PC-3 (cell line): ENCODE measurements around the gene SLAMF1. TPM values are rescaled to one million over a fixed set of nuclear protein-coding genes. Genes with fewer than 3 reads are reported as not detected.

Source experiments
- ATAC-seq: fragments of 200-7000 bp; cut with Tn5 transposase; 2 replicates; pipeline ENCODE4 v1.9.1; 2020; ENCODE audit warnings: mild to moderate bottlenecking, moderate library complexity
- BruUV-seq: library from RNA; stranded (reverse); fragments of 400-500 nt; replicated peaks from 2 replicates; lab custom pipeline; 2021; lab: Mats Ljungman, UMichigan
- CTCF ChIA-PET: fragments of 300-600 bp; sonication (Branson Sonifier 250); formaldehyde crosslinking; loops from one replicate; lab custom pipeline; 2022; ENCODE audit warnings: antibody characterized with exemption; lab: Charles Lee
- POLR2A ChIA-PET: fragments of 300-600 bp; sonication (Branson Sonifier 250); formaldehyde crosslinking; loops from one replicate; lab custom pipeline; 2022; ENCODE audit warnings: antibody characterized with exemption; ENCODE audit not compliant: unreplicated experiment; lab: Charles Lee
- DNase-seq: peaks from one replicate; pipeline ENCODE4 v3.0.0-alpha.2; 2015
- H2AFZ ChIP-seq: fragments of 300-600 bp; sonication (generic); 2 replicates; pipeline ENCODE4 v1.6.0; 2016; ENCODE audit warnings: antibody characterized with exemption, low read length
- H3F3A ChIP-seq: fragments of 300-600 bp; sonication (generic); one replicate; pipeline ENCODE4 v1.6.0; 2017; ENCODE audit warnings: antibody characterized with exemption, low read length, control low read depth, mild to moderate bottlenecking; ENCODE audit not compliant: unreplicated experiment
- H3K27ac ChIP-seq: fragments of 300-600 bp; sonication (generic); 2 replicates; pipeline ENCODE4 v1.5.1; 2016; ENCODE audit warnings: mild to moderate bottlenecking, low read length
- H3K27me3 ChIP-seq: fragments of 300-600 bp; sonication (generic); 2 replicates; pipeline ENCODE4 v1.6.1; 2016; ENCODE audit warnings: low read length, mixed read lengths
- H3K36me3 ChIP-seq: fragments of 300-600 bp; sonication (generic); 2 replicates; pipeline ENCODE4 v1.6.1; 2016; ENCODE audit warnings: low read depth, mixed run types, low read length, mixed read lengths
- H3K4me1 ChIP-seq: fragments of 300-600 bp; sonication (generic); 2 replicates; pipeline ENCODE4 v1.5.1; 2016; ENCODE audit warnings: low read length; ENCODE audit not compliant: insufficient read depth
- H3K4me2 ChIP-seq: fragments of 300-600 bp; sonication (generic); 2 replicates; pipeline ENCODE4 v1.6.0; 2016; ENCODE audit warnings: low read length
- H3K4me3 ChIP-seq: fragments of 300-600 bp; sonication (generic); 2 replicates; pipeline ENCODE4 v1.5.1; 2016; ENCODE audit warnings: mild to moderate bottlenecking, low read length, mixed read lengths
- H3K79me2 ChIP-seq: fragments of 300-600 bp; sonication (generic); 2 replicates; pipeline ENCODE4 v1.6.1; 2017; ENCODE audit warnings: low read length, mixed read lengths
- H3K9ac ChIP-seq: fragments of 300-600 bp; sonication (generic); 2 replicates; pipeline ENCODE4 v1.6.0; 2016; ENCODE audit warnings: mild to moderate bottlenecking, low read length
- H3K9me2 ChIP-seq: fragments of 300-600 bp; sonication (generic); replicated peaks from 2 replicates; pipeline ENCODE4 v1.6.1; 2016; ENCODE audit warnings: mixed run types, low read length, mixed read lengths
- H3K9me3 ChIP-seq: fragments of 300-600 bp; sonication (generic); 2 replicates; pipeline ENCODE4 v1.6.1; 2016; ENCODE audit warnings: low read length, mixed read lengths
- H4K20me1 ChIP-seq: fragments of 300-600 bp; sonication (generic); 2 replicates; pipeline ENCODE4 v1.6.1; 2016; ENCODE audit warnings: low read length, mixed read lengths
- EZH2 ChIP-seq: fragments of 300-600 bp; sonication (generic); IDR thresholded peaks from one replicate; pipeline ENCODE4 v1.6.1; 2017; ENCODE audit warnings: antibody characterized with exemption, mild to moderate bottlenecking, low read length; ENCODE audit not compliant: unreplicated experiment
- EZH2phosphoT487 ChIP-seq: fragments of 300-600 bp; sonication (generic); IDR thresholded peaks from 2 replicates; pipeline ENCODE4 v1.6.1; 2018; ENCODE audit warnings: mild to moderate bottlenecking, antibody characterized with exemption, low read length, borderline replicate concordance
- intact Hi-C: fragments of 100-400 bp; cut with micrococcal nuclease; formaldehyde crosslinking; loops from 2 replicates; pipeline ENCODE4 v1.9.0; 2023
- total RNA-seq: library from RNA; depleted of rRNA; stranded (reverse); fragments of >200 nt; gene quantifications from 2 replicates; pipeline ENCODE4 v1.2.3, GENCODE V29; 2014
- TF ChIP-seq, protein P1 (sequence below): fragments of 300-600 bp; sonication (generic); conservative IDR thresholded peaks from 2 replicates; pipeline ENCODE4 v1.5.1; 2017; ENCODE audit warnings: antibody characterized with exemption, low read depth, mild to moderate bottlenecking, low read length

SLAMF1 gene
- total RNA-seq, 1 experiment from 2014 or later = not detected

DNA sequence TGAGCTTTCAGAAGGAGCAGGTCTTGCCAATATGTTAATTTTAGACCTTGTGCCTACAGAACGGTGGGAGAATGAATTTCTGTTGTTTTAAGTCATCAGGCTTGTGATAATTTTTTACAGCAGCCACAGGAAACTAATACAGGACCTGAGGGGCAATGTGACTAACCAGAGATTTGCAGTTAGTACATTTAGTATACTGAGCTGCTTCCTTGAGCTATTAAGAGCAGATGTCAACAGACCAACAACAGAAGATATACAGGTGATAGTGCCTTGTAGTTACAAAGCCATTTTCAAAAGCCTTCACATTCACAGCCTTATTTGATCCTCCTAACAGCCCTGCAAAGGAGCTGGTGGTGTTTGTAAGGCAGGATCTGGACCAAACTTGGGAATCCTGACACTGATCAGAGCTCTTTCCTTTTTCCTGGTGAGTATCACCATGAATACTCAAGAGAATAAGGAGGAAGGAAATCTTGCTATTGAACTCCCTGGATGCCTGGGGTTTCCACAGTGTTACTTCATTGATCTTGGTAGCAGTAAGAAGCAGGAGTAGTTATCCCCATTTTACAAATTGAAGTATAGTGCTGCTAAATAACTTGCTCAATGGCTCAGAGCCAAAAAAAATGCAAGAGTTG, 4.7 kb upstream of the SLAMF1 start:
- H3K9me3 ChIP-seq = no peaks in the 10 kb centered on the region
- H3K4me2 ChIP-seq = no peak overlapping the region
- no peak overlapping the region for H3K27ac ChIP-seq
- TF ChIP-seq, protein P1, sequence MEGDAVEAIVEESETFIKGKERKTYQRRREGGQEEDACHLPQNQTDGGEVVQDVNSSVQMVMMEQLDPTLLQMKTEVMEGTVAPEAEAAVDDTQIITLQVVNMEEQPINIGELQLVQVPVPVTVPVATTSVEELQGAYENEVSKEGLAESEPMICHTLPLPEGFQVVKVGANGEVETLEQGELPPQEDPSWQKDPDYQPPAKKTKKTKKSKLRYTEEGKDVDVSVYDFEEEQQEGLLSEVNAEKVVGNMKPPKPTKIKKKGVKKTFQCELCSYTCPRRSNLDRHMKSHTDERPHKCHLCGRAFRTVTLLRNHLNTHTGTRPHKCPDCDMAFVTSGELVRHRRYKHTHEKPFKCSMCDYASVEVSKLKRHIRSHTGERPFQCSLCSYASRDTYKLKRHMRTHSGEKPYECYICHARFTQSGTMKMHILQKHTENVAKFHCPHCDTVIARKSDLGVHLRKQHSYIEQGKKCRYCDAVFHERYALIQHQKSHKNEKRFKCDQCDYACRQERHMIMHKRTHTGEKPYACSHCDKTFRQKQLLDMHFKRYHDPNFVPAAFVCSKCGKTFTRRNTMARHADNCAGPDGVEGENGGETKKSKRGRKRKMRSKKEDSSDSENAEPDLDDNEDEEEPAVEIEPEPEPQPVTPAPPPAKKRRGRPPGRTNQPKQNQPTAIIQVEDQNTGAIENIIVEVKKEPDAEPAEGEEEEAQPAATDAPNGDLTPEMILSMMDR = no peak
- POLR2A ChIA-PET = no interaction called here
- peaks cover 94% of the 10 kb centered on the region for H3K27me3 ChIP-seq
- no peaks in the 10 kb centered on the region for H3K79me2 ChIP-seq
- no peak overlapping the region for H3K9ac ChIP-seq
- CTCF ChIA-PET = no interaction called here
- no peaks in the 10 kb centered on the region for H3K4me1 ChIP-seq
- no peaks in the 10 kb centered on the region for H3F3A ChIP-seq
- BruUV-seq = no TSS peak
- intact Hi-C loops = no loop called here
- no peaks in the 10 kb centered on the region for H4K20me1 ChIP-seq
- H3K9me2 ChIP-seq = no peaks in the 10 kb centered on the region
- H3K36me3 ChIP-seq = no peaks in the 10 kb centered on the region
- no peak for ATAC-seq
- H3K4me3 ChIP-seq = no peak overlapping the region
- H2AFZ ChIP-seq = no peak overlapping the region
- no peak for DNase-seq

DNA sequence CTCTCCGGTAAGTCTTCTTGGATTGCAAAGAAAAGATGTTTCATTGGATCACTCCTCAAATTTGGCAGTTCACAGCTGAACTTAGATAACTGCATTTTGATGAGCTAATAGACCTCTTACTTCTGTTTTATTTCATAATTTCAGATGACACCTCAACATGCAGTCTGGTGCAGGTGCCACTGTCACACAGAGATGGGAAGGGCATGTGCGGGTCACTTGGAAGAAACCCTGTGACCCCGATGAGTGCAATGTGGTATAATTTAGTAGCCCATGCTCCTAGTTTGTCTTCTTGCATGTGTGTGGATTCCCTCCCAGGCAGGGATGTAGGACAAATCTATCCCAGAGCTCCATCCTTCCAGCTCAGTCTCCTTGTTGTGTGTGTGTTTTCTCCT, 481 bp upstream of the SLAMF1 start:
- Histone ChIP-seq H3K36me3 (no peaks in the 10 kb centered on the region), H3K27me3 (peaks cover 94% of the 10 kb centered on the region), H3K4me3 (no peak overlapping the region), H2AFZ (no peak overlapping the region), H3K9ac (no peak overlapping the region), H3K4me2 (no peak overlapping the region), H4K20me1 (no peaks in the 10 kb centered on the region), H3K9me3 (no peaks in the 10 kb centered on the region), H3K9me2 (no peaks in the 10 kb centered on the region), H3K27ac (no peak overlapping the region), H3K4me1 (no peaks in the 10 kb centered on the region), H3F3A (no peaks in the 10 kb centered on the region), H3K79me2 (no peaks in the 10 kb centered on the region)
- ChIA-PET POLR2A (no interaction called here), CTCF (no interaction called here)
- ATAC-seq (no peak), DNase-seq (no peak)
- intact Hi-C loops = no loop called here
- no TSS peak for BruUV-seq
- no peak for TF ChIP-seq EZH2
- TF ChIP-seq EZH2phosphoT487 = no peak
- TF ChIP-seq, protein P1 = no peak

DNA sequence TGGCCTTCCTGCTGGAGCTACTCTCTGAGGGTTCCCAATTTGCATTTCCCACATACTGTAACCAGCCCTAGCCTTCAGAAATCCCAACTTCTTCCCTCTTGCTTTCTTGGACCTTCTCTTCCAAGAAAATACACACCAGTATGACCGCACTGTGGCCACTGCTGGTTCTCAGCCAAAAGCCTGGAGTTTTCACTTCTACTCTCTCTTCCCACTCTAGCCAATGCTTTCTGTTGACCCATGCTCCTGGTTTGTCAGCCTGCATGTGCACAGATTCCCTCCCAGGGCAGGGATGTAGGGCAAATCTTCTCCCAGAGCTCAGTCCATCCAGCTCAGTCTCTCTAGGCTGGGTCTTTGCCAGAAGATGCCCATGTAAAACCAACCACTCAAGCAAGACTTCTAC, 664 bp downstream of the SLAMF1 start:
- H3K4me2 ChIP-seq = no peak overlapping the region
- intact Hi-C loops = no loop called here
- H3K9me2 ChIP-seq = no peaks in the 10 kb centered on the region
- no peak for ATAC-seq
- BruUV-seq = no TSS peak
- POLR2A ChIA-PET = no interaction called here
- no peaks in the 10 kb centered on the region for H3K9me3 ChIP-seq
- H3K4me3 ChIP-seq = no peak overlapping the region
- no peak for TF ChIP-seq EZH2
- no peak for TF ChIP-seq EZH2phosphoT487
- TF ChIP-seq, protein P1 = no peak
- no peak for DNase-seq
- no peaks in the 10 kb centered on the region for H4K20me1 ChIP-seq
- no peak overlapping the region for H2AFZ ChIP-seq
- H3F3A ChIP-seq = no peaks in the 10 kb centered on the region
- CTCF ChIA-PET = no interaction called here
- no peak overlapping the region for H3K9ac ChIP-seq
- no peaks in the 10 kb centered on the region for H3K36me3 ChIP-seq
- no peaks in the 10 kb centered on the region for H3K79me2 ChIP-seq
- H3K27ac ChIP-seq = no peak overlapping the region
- no peaks in the 10 kb centered on the region for H3K4me1 ChIP-seq
- H3K27me3 ChIP-seq = peaks cover 91% of the 10 kb centered on the region
